Measurements from ENCODE around the gene CYP2W1. TPM values are rescaled to one million over a fixed set of nuclear protein-coding genes. Genes with fewer than 3 reads are reported as not detected.

Gene CYP2W1
- total and polyA plus RNA-seq, 2 donors (not counting 3 experiments of a cell fraction or from before 2014, with no cell fraction given) = not detected

DNA sequence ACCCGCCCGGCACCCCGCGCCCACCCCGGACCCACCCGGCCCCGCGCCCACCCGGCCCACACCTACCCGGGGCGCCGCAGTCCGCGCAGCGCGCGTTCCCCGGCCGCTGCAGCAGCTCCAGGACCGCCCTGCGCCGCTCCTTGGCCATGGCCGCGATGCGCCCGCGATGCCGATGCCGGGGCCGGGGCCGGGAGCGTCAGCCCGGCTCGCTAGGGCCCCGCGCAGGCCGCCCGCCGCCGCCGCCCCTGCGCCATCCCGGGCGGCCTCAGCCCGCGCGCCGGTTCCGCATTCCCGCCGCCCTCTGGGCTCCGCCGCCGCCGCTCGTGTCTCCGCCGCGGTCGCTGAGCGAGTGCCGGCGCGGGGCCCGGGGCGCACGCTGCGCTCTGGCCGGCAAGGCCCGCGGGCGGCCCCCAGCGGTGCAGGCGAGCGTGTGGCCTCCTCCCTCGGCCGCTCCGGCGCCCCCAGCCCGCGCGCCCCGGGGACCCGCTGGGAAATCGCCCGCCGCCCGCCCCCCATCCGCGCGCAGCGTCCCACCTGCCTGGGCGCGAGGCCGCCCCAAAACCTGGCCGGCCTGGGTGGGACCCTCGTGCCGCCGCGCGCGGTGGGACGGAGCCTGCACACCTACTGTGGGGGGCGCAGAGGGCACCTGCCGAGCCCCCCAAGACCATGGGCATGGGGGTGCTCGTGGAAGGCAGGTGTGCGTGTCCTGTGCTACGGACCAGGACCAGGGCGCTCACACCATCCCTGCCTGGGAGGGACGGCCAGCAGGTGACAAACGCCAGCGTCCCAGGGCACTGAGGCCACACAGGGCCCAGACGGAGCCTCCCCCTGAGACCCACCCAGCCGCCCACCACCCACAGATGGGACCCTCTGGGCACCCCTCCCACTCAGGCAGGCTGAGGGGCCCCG is 28.4 kb upstream of the CYP2W1 start, which contains the start of gene ADAP1:
Gene ADAP1 (minus strand): TSS at position 351 of the 909 bp plus-strand sequence. CDS start 203 bp downstream, at position 148.
- FAIRE-seq (no peak), DNase-seq (ENCODE audit: low read depth, low spot score) (no peak)
- Histone ChIP-seq H2AFZ (ENCODE audit: low read depth, low read length) (no peak within 1 kb of the TSS), H3K9ac (replicated peaks; ENCODE audit: extremely low read depth, insufficient read depth, low read length) (no peak within 1 kb of the TSS), H3K27ac (ENCODE audit: insufficient read depth, low read depth, low read length) (no peak within 1 kb of the TSS), H3K36me3 (ENCODE audit: control insufficient read depth in 2 of 2, extremely low read depth in 1 of 2, insufficient read depth in 2 of 2, low read length in 2 of 2) (no peaks in the 10 kb centered on the region), H3K4me1 (ENCODE audit: control insufficient read depth, extremely low read depth, insufficient read depth, low read length) (no peaks in the 10 kb centered on the region), H3K4me3 (replicated peaks in 1 of 3; ENCODE audit: insufficient read depth in 1 of 3, low read depth in 1 of 3, low read length in 3 of 3) (peak within 1 kb of the TSS in 1 of 3 experiments; percentile 30), H3K4me2 (ENCODE audit: insufficient read depth, low read length) (no peak within 1 kb of the TSS), H4K20me1 (replicated peaks; ENCODE audit: control insufficient read depth, extremely low read depth, insufficient read depth, low read length) (no peaks in the 10 kb centered on the region), H3K9me3 (replicated peaks; ENCODE audit: control insufficient read depth, insufficient read depth, low read length) (no peaks in the 10 kb centered on the region), H3K9me1 (replicated peaks; ENCODE audit: control insufficient read depth, extremely low read depth, insufficient read depth, low read length) (no peaks in the 10 kb centered on the region), H3K27me3 (ENCODE audit: control insufficient read depth in 2 of 2, insufficient read depth in 2 of 2, low read length in 2 of 2) (peaks cover 2 to 4% of the 10 kb centered on the region in 2 experiments), H3K79me2 (ENCODE audit: control insufficient read depth, insufficient read depth, low read length) (no peaks in the 10 kb centered on the region)
- no TSS peak for BruUV-seq (replicated peaks)
- no peak for TF ChIP-seq JUN (IDR thresholded peaks at IDR 0.05; ENCODE audit: borderline replicate concordance, insufficient read depth, insufficient read length, low read depth)
- TF ChIP-seq FOS (IDR thresholded peaks at IDR 0.05; ENCODE audit: borderline replicate concordance, insufficient read depth, low read length) = no peak
- TF ChIP-seq, protein P1, sequence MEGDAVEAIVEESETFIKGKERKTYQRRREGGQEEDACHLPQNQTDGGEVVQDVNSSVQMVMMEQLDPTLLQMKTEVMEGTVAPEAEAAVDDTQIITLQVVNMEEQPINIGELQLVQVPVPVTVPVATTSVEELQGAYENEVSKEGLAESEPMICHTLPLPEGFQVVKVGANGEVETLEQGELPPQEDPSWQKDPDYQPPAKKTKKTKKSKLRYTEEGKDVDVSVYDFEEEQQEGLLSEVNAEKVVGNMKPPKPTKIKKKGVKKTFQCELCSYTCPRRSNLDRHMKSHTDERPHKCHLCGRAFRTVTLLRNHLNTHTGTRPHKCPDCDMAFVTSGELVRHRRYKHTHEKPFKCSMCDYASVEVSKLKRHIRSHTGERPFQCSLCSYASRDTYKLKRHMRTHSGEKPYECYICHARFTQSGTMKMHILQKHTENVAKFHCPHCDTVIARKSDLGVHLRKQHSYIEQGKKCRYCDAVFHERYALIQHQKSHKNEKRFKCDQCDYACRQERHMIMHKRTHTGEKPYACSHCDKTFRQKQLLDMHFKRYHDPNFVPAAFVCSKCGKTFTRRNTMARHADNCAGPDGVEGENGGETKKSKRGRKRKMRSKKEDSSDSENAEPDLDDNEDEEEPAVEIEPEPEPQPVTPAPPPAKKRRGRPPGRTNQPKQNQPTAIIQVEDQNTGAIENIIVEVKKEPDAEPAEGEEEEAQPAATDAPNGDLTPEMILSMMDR (IDR thresholded peaks at IDR 0.05; ENCODE audit: extremely low read depth in 1 of 2, insufficient read depth in 1 of 2, low read depth in 1 of 2, low read length in 2 of 2) = peak in 1 of 2 donors; percentile 24
- intact Hi-C loops (cut with micrococcal nuclease) = loop anchor here (1.0 to 2.0 kb wide), 2 partner anchors 46 to 168 kb away; no protein-coding TSS in a partner anchor
- dilution Hi-C loops (cut with MboI; ENCODE audit: extremely low pct_ligation_motif_present, low sequenced_read_pairs) = no loop called here
- ChIA-PET POLR2A (interaction anchor here (0.5 kb wide), 1 partner anchor 114 kb away, joined by 6 read pairs; no protein-coding TSS in a partner anchor), CTCF (interaction anchor here (1.0 to 1.3 kb wide), 4 partner anchors 45 to 168 kb away, joined by 3 to 5 read pairs (median 4); no protein-coding TSS in a partner anchor)

Data from endothelial cell of umbilical vein (primary cell).